ENCODE results near the gene NUDT19. TPM values are rescaled to one million over a fixed set of nuclear protein-coding genes. Genes with fewer than 3 reads are reported as not detected.

Gene NUDT19
- total RNA-seq, 3 donors from 2014 or later (not counting 1 experiment from before 2014, with no cell fraction given), result 6.4 to 9.6 (median 8.2) TPM

DNA sequence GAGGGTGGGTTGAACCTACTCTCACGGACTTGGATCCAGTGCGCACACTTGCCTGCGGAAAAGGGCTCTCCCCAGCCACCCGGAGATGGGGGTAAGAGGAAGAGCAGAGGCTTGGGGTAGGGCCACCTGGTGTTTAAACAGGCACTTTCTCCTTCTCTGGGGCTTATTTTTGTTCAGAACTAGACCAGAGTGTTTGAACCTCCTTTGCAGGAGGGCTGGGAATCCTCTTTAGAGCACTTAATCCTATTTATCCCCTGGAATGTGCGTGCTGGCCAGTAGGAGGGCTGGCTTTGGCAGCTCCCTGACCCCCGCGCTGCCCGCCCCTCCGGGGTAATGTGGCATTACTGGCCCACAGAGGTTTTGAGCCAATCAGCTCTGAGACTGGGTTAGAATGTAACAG, 14.0 kb upstream of the NUDT19 start:
- intact Hi-C loops (cut with micrococcal nuclease), result no loop called here
- Mint-ChIP-seq H3K9me3 (no peaks in the 10 kb centered on the region), H3K27me3 (ENCODE audit: low read depth in 2 of 2) (peaks cover 8 to 11% of the 10 kb centered on the region in 2 donors), H3K4me1 (peaks cover 21 to 36% of the 10 kb centered on the region in 2 donors), H3K4me3 (no peak overlapping the region), H3K36me3 (no peaks in the 10 kb centered on the region), H3K27ac (no peak overlapping the region)
- 47% methylated on average over 9 of the region's 9 CpGs for WGBS (ENCODE audit: insufficient coverage)
- H3K27ac ChIP-seq (ENCODE audit: low read length), result no peak overlapping the region
- DNase-seq (peak in 1 of 2 donors; percentile 12), ATAC-seq (no peak)
- H3K27me3 ChIP-seq (ENCODE audit: control insufficient read depth, insufficient read depth, low read length), result peaks cover 7% of the 10 kb centered on the region
- no peaks in the 10 kb centered on the region for H3K9me3 ChIP-seq (ENCODE audit: control insufficient read depth, insufficient read depth, low read length)
- H3K4me1 ChIP-seq (ENCODE audit: control insufficient read depth, insufficient read depth, low read length), result peaks cover 33% of the 10 kb centered on the region
- TF ChIP-seq, protein P1, sequence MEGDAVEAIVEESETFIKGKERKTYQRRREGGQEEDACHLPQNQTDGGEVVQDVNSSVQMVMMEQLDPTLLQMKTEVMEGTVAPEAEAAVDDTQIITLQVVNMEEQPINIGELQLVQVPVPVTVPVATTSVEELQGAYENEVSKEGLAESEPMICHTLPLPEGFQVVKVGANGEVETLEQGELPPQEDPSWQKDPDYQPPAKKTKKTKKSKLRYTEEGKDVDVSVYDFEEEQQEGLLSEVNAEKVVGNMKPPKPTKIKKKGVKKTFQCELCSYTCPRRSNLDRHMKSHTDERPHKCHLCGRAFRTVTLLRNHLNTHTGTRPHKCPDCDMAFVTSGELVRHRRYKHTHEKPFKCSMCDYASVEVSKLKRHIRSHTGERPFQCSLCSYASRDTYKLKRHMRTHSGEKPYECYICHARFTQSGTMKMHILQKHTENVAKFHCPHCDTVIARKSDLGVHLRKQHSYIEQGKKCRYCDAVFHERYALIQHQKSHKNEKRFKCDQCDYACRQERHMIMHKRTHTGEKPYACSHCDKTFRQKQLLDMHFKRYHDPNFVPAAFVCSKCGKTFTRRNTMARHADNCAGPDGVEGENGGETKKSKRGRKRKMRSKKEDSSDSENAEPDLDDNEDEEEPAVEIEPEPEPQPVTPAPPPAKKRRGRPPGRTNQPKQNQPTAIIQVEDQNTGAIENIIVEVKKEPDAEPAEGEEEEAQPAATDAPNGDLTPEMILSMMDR (IDR thresholded peaks at IDR 0.05), result no peak
- H3K4me3 ChIP-seq (ENCODE audit: low read length), result no peak overlapping the region
- no peaks in the 10 kb centered on the region for H3K36me3 ChIP-seq (ENCODE audit: control insufficient read depth, insufficient read depth, low read length)

DNA sequence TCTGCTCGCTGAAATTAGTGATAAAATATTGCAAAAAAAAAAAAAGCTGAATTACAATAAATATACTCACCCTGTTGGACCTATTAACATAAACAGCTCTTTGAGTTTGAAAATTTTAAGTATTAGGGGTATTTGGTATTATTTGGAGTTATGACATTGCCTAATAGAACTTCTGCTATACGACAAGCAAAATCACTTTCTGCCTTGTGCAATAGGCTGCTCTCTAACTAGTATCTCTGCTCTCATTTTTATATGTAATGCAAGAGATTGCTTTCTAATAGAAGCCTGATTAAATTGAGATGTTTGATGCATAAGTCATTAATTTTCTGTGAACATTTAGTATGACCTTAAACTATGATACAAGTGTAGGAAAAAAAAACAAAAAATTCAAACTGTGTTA, 10.6 kb upstream of the NUDT19 start:
- no peak overlapping the region for H3K4me3 Mint-ChIP-seq
- H3K4me1 Mint-ChIP-seq, result peaks cover 0 to 7% of the 10 kb centered on the region in 2 donors
- intact Hi-C loops (cut with micrococcal nuclease), result no loop called here
- H3K4me3 ChIP-seq (ENCODE audit: low read length), result no peak overlapping the region
- H3K9me3 Mint-ChIP-seq, result no peaks in the 10 kb centered on the region
- H3K27ac ChIP-seq (ENCODE audit: low read length), result no peak overlapping the region
- no peak for ATAC-seq
- peaks cover 7% of the 10 kb centered on the region for H3K4me1 ChIP-seq (ENCODE audit: control insufficient read depth, insufficient read depth, low read length)
- H3K27ac Mint-ChIP-seq, result no peak overlapping the region
- H3K36me3 Mint-ChIP-seq, result no peaks in the 10 kb centered on the region
- TF ChIP-seq, protein P1 (IDR thresholded peaks at IDR 0.05), result no peak
- no CpG with 5 or more reads among the region's 2 CpGs for WGBS (ENCODE audit: insufficient coverage)
- H3K36me3 ChIP-seq (ENCODE audit: control insufficient read depth, insufficient read depth, low read length), result no peaks in the 10 kb centered on the region
- no peak for DNase-seq
- no peaks in the 10 kb centered on the region for H3K9me3 ChIP-seq (ENCODE audit: control insufficient read depth, insufficient read depth, low read length)
- peaks cover 8% of the 10 kb centered on the region in 2 donors for H3K27me3 Mint-ChIP-seq (ENCODE audit: low read depth in 2 of 2)
- peaks cover 7% of the 10 kb centered on the region for H3K27me3 ChIP-seq (ENCODE audit: control insufficient read depth, insufficient read depth, low read length)

DNA sequence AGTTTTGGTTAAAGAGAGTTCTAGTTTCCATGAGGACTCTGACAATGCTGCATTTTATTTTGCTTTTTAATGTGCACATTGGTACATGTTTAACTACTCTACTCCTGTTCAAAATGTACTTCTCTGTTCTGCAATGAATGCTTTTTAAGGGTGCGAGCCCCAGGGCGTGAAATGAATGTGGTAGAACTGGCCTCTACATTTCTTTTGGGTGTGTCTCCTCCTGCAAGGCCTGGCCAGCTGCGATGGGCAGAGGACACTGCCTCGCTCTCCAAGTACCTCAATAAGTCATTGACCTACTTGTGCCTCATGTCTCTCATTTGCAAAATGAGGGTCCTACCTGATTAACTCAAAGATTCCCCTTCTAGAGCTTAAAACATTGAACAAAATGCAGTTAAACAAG, 9.3 kb upstream of the NUDT19 start:
- peaks cover 0 to 3% of the 10 kb centered on the region in 2 donors for H3K4me1 Mint-ChIP-seq
- no peak overlapping the region for H3K4me3 ChIP-seq (ENCODE audit: low read length)
- H3K27me3 Mint-ChIP-seq (ENCODE audit: low read depth in 2 of 2), result peaks cover 3 to 5% of the 10 kb centered on the region in 2 donors
- peaks cover 2% of the 10 kb centered on the region for H3K27me3 ChIP-seq (ENCODE audit: control insufficient read depth, insufficient read depth, low read length)
- H3K9me3 ChIP-seq (ENCODE audit: control insufficient read depth, insufficient read depth, low read length), result no peaks in the 10 kb centered on the region
- H3K27ac Mint-ChIP-seq, result no peak overlapping the region
- WGBS (ENCODE audit: insufficient coverage), result 89% methylated on average over 4 of the region's 4 CpGs
- H3K4me1 ChIP-seq (ENCODE audit: control insufficient read depth, insufficient read depth, low read length), result no peaks in the 10 kb centered on the region
- H3K27ac ChIP-seq (ENCODE audit: low read length), result no peak overlapping the region
- H3K9me3 Mint-ChIP-seq, result no peaks in the 10 kb centered on the region
- H3K36me3 ChIP-seq (ENCODE audit: control insufficient read depth, insufficient read depth, low read length), result peaks cover 3% of the 10 kb centered on the region
- no peak for DNase-seq
- no peak for ATAC-seq
- TF ChIP-seq, protein P1 (IDR thresholded peaks at IDR 0.05), result no peak
- intact Hi-C loops (cut with micrococcal nuclease), result no loop called here
- H3K4me3 Mint-ChIP-seq, result no peak overlapping the region
- H3K36me3 Mint-ChIP-seq, result no peaks in the 10 kb centered on the region

DNA sequence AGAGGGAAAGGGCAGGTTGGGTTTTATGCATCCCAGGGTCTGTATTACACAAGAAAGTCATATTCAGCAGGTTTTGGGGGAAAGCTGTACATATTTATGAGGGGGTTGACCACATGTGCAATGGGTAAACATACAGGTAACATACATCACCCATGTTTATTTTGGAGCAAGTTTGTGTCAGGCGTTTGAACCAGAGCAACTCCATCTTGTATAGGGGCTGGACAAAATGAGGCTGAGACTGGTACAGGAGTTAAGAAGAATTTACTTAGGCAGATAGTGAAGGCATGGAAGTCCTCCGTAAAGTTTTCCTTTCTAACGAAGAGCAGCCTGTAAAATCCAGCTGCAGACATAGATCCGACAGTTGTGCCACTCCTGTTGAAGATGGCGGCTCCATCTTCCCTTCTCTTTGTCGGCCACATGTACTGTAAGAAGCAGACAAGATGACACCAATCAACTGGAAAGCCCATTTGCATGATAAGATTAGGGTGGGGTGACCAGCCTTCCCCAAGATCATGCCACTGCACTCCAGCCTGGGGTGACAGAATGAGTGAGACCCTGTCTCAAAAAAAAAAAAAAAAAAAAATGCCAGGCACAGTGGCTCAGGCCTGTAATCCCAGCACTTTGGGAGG, 4.7 kb upstream of the NUDT19 start:
- Histone ChIP-seq H3K27me3 (ENCODE audit: control insufficient read depth, insufficient read depth, low read length) (no peaks in the 10 kb centered on the region), H3K4me1 (ENCODE audit: control insufficient read depth, insufficient read depth, low read length) (peaks cover 17% of the 10 kb centered on the region), H3K36me3 (ENCODE audit: control insufficient read depth, insufficient read depth, low read length) (peaks cover 3% of the 10 kb centered on the region), H3K4me3 (ENCODE audit: low read length) (no peak overlapping the region), H3K27ac (ENCODE audit: low read length) (no peak overlapping the region), H3K9me3 (ENCODE audit: control insufficient read depth, insufficient read depth, low read length) (no peaks in the 10 kb centered on the region)
- H3K27ac Mint-ChIP-seq, result no peak overlapping the region
- no peaks in the 10 kb centered on the region for H3K27me3 Mint-ChIP-seq (ENCODE audit: low read depth in 2 of 2)
- DNase-seq, result no peak
- peaks cover 10% of the 10 kb centered on the region in 2 donors for H3K4me1 Mint-ChIP-seq
- no peak for ATAC-seq
- H3K9me3 Mint-ChIP-seq, result no peaks in the 10 kb centered on the region
- H3K4me3 Mint-ChIP-seq, result no peak overlapping the region
- WGBS (ENCODE audit: insufficient coverage), result 97% methylated on average over 5 of the region's 6 CpGs
- H3K36me3 Mint-ChIP-seq, result no peaks in the 10 kb centered on the region
- intact Hi-C loops (cut with micrococcal nuclease), result no loop called here
- TF ChIP-seq, protein P1 (IDR thresholded peaks at IDR 0.05), result no peak
